HepG2 (cell line): ENCODE results near the gene RWDD2A. TPM values are rescaled to one million over a fixed set of nuclear protein-coding genes. Genes with fewer than 3 reads are reported as not detected.

Experiments used
- ATAC-seq: fragments of 200-7000 bp; cut with Tn5 transposase; 3 replicates; pipeline ENCODE4 v1.9.1; 2020; ENCODE audit warnings: mild to moderate bottlenecking, moderate library complexity
- BruUV-seq: library from RNA; stranded (reverse); fragments of 400-500 nt; replicated peaks from 2 replicates; lab custom pipeline; 2021; lab: Mats Ljungman, UMichigan
- CTCF ChIA-PET: fragments of 300-600 bp; formaldehyde crosslinking; extraction: SDS; loops from one replicate; lab custom pipeline; 2021; ENCODE audit warnings: low total read pairs, inconsistent platforms, low intra/inter-chr PET ratio; lab: Yijun Ruan, JAX
- POLR2A ChIA-PET: fragments of 350-600 bp; sonication (Branson Sonifier 250); formaldehyde crosslinking; loops from one replicate; lab custom pipeline; 2020; ENCODE audit warnings: antibody characterized with exemption, inconsistent platforms; lab: Yijun Ruan, JAX
- DNase-seq: peaks from one replicate; pipeline ENCODE4 v3.0.0-alpha.2; 2015; ENCODE audit warnings: low spot score
- FAIRE-seq: peaks from 3 replicates; lab custom pipeline; 2011; peaks lifted over from hg19 to GRCh38; lab: Jason Lieb, UNC
- H2AFZ ChIP-seq: one replicate; pipeline ENCODE4 v1.6.1; 2011; ENCODE audit warnings: low read length, inconsistent platforms
- H3K27ac ChIP-seq: fragments of 300-600 bp; 3 replicates; pipeline ENCODE4 v1.8.0; 2011; ENCODE audit warnings: mixed run types, mild to moderate bottlenecking, mixed read lengths, low read length, inconsistent platforms; ENCODE audit not compliant: insufficient read depth; ENCODE audit errors: extremely low read length
- H3K27me3 ChIP-seq, 2 experiments: fragments of 200-600 bp in 1 of 2; 2 replicates in 1 of 2; 3 replicates in 1 of 2; pipeline versions ENCODE4 v1.6.0 to v1.8.0; 2011; ENCODE audit warnings: low read length in 2 of 2, mild to moderate bottlenecking in 2 of 2, moderate library complexity in 2 of 2, inconsistent platforms in 1 of 2; ENCODE audit not compliant: insufficient read depth in 2 of 2, control insufficient read depth in 1 of 2
- H3K36me3 ChIP-seq, 2 experiments: fragments of 200-600 bp in 1 of 2; replicated peaks in 1 of 2; 2 replicates in 1 of 2; 3 replicates in 1 of 2; pipeline versions ENCODE4 v1.5.1 to v1.8.0; 2011; ENCODE audit warnings: low read length in 2 of 2, inconsistent platforms in 1 of 2; ENCODE audit not compliant: insufficient read depth in 2 of 2, control insufficient read depth in 1 of 2
- H3K4me1 ChIP-seq: 2 replicates; pipeline ENCODE4 v1.5.1; 2012; ENCODE audit warnings: low read length, inconsistent platforms; ENCODE audit not compliant: insufficient read depth
- H3K4me2 ChIP-seq: 2 replicates; pipeline ENCODE4 v1.6.0; 2011; ENCODE audit warnings: low read depth, low read length, inconsistent platforms
- H3K4me3 ChIP-seq, 3 experiments: fragments of 200-600 bp in 1 of 3; sonication (generic), shearing (Covaris generic) in 1 of 3; replicated peaks in 1 of 3; 2 replicates each; pipeline ENCODE4 v1.5.1; 2011 to 2016; ENCODE audit warnings: low read length in 3 of 3, inconsistent platforms in 2 of 3, low read depth in 2 of 3, mild to moderate bottlenecking in 2 of 3, control low read depth in 1 of 3, mixed read lengths in 1 of 3; ENCODE audit not compliant: insufficient read depth in 1 of 3
- H3K79me2 ChIP-seq: one replicate; pipeline ENCODE4 v1.6.1; 2011; ENCODE audit warnings: low read length, inconsistent platforms; ENCODE audit not compliant: insufficient read depth
- H3K9ac ChIP-seq: 2 replicates; pipeline ENCODE4 v1.6.0; 2011; ENCODE audit warnings: mild to moderate bottlenecking, low read depth, low read length, inconsistent platforms; ENCODE audit not compliant: insufficient read depth
- H3K9me3 ChIP-seq: 2 replicates; pipeline ENCODE4 v1.5.1; 2012; ENCODE audit warnings: mild to moderate bottlenecking, low read length
- H4K20me1 ChIP-seq: 2 replicates; pipeline ENCODE4 v1.6.0; 2011; ENCODE audit warnings: inconsistent platforms, mild to moderate bottlenecking, low read length, moderate library complexity; ENCODE audit not compliant: insufficient read depth
- CEBPG ChIP-seq: IDR thresholded peaks from 2 replicates; pipeline ENCODE4 v1.6.1; 2016
- EEA1 ChIP-seq: sonication (generic); formaldehyde crosslinking; IDR thresholded peaks from 2 replicates; pipeline ENCODE4 v1.5.1; 2020; ENCODE audit warnings: mild to moderate bottlenecking, missing genetic modification reagents, borderline replicate concordance
- FIP1L1 ChIP-seq: fragments of 200-400 bp; formaldehyde crosslinking; IDR thresholded peaks from 2 replicates; pipeline ENCODE4 v1.6.1; 2018; ENCODE audit warnings: low read depth, mild to moderate bottlenecking, low read length, moderate library complexity, borderline replicate concordance; ENCODE audit not compliant: insufficient read depth
- GRHL1 ChIP-seq: sonication (generic); formaldehyde crosslinking; conservative IDR thresholded peaks from 2 replicates; pipeline ENCODE4 v1.8.0; 2022; ENCODE audit warnings: missing genetic modification reagents
- HCFC1 ChIP-seq: fragments of 150-350 bp; IDR thresholded peaks from 2 replicates; pipeline ENCODE4 v1.6.1; 2014; ENCODE audit warnings: low read depth, low read length
- HNF1B ChIP-seq: sonication (generic); formaldehyde crosslinking; IDR thresholded peaks from 2 replicates; pipeline ENCODE4 v1.5.1; 2020; ENCODE audit warnings: mild to moderate bottlenecking, moderate library complexity, missing genetic modification reagents
- HNRNPL ChIP-seq: fragments of 200-400 bp; formaldehyde crosslinking; IDR thresholded peaks from 2 replicates; pipeline ENCODE4 v1.6.1; 2017; ENCODE audit warnings: mild to moderate bottlenecking, low read depth, low read length
- IKZF1 ChIP-seq: fragments of 450-650 bp; IDR thresholded peaks from 2 replicates; pipeline ENCODE4 v1.7.1; 2016
- IRX3 ChIP-seq: sonication (generic); formaldehyde crosslinking; IDR thresholded peaks from 2 replicates; pipeline ENCODE4 v1.8.1; 2023; ENCODE audit warnings: mild to moderate bottlenecking, low read depth, missing genetic modification reagents, borderline replicate concordance
- SAP130 ChIP-seq: IDR thresholded peaks from 2 replicates; pipeline ENCODE4 v1.6.1; 2016; ENCODE audit warnings: low read depth
- THAP11 ChIP-seq: IDR thresholded peaks from 2 replicates; pipeline ENCODE4 v1.6.1; 2016; ENCODE audit warnings: missing biosample characterization, missing genetic modification reagents
- ZBTB7B ChIP-seq: sonication (generic); formaldehyde crosslinking; IDR thresholded peaks from 2 replicates; pipeline ENCODE4 v1.4.0; 2020; ENCODE audit warnings: missing genetic modification reagents
- ZNF605 ChIP-seq: sonication (generic); formaldehyde crosslinking; IDR thresholded peaks from 2 replicates; pipeline ENCODE4 v1.8.0; 2022; ENCODE audit warnings: mild to moderate bottlenecking, missing genetic modification reagents
- WGBS: methylation state at CpG from one replicate; pipeline ENCODE4 v1.1.6; 2017; ENCODE audit warnings: low lambda C conversion rate; 5-methylcytosine and 5-hydroxymethylcytosine counted together
- in situ Hi-C: cut with HindIII; loops from 2 replicates; pipeline ENCODE4 v1.10.0; 2017; ENCODE audit warnings: low pct_unique_long_range_greater_than_20kb; ENCODE audit not compliant: extremely low pct_ligation_motif_present
- intact Hi-C: fragments of 100-400 bp; cut with micrococcal nuclease; formaldehyde crosslinking; loops from one replicate; pipeline ENCODE4 v1.10.0; 2022; ENCODE audit not compliant: unreplicated experiment
- polyA plus RNA-seq, 8 experiments: library from polyadenylated mRNA; depleted of rRNA in 3 of 8; stranded (reverse) in 7 of 8; unstranded in 1 of 8; fragments of >200 nt; fragmentation: Illumina TruSeq in 4 of 8; extraction: Trizol in 4 of 8; gene quantifications; 2 replicates each; pipeline versions ENCODE4 v1.2.1 to v1.2.3, GENCODE V29; 2011 to 2016; ENCODE audit warnings: low read depth in 4 of 8, missing spikeins in 1 of 8, mixed read lengths in 1 of 8; ENCODE audit not compliant: insufficient read depth in 1 of 8
- total RNA-seq, 5 experiments: library from RNA; depleted of rRNA; stranded (reverse); fragments of >200 nt; fragmentation: Illumina TruSeq; extraction: Trizol; gene quantifications; 2 replicates each; pipeline ENCODE4 v1.2.3, GENCODE V29; 2016; ENCODE audit warnings: low read depth in 1 of 5
- TF ChIP-seq, protein P1 (sequence below), 2 experiments: fragments of 450-650 bp in 1 of 2; sonication (generic) in 1 of 2; formaldehyde crosslinking; IDR thresholded peaks; 2 replicates each; pipeline versions ENCODE4 v1.5.0 to v1.8.0; 2020 to 2022; ENCODE audit warnings: mild to moderate bottlenecking in 1 of 2, missing genetic modification reagents in 1 of 2
- TF ChIP-seq, protein P2 (sequence below): sonication (generic); formaldehyde crosslinking; IDR thresholded peaks from 2 replicates; pipeline ENCODE4 v1.4.0; 2020; ENCODE audit warnings: mild to moderate bottlenecking, missing genetic modification reagents
- TF ChIP-seq, protein P3 (sequence below): IDR thresholded peaks from 2 replicates; pipeline ENCODE4 v1.6.1; 2016; ENCODE audit warnings: missing compliant biosample characterization, missing genetic modification reagents, borderline replicate concordance

The RWDD2A gene
- total and polyA plus RNA-seq, 2 of the 13 experiments (the other 11 are each of a cell fraction or from before 2014, with no cell fraction given), result 5.3 to 8.1 TPM

GRCh38 chr6:83183082-83183828, 9.9 kb upstream of the RWDD2A start:
- Histone ChIP-seq H3K9ac (no peak overlapping the region), H3K9me3 (no peaks in the 10 kb centered on the region), H3K79me2 (peaks cover 13% of the 10 kb centered on the region), H3K27me3 (no peaks in the 10 kb centered on the region), H3K4me1 (peaks cover 7% of the 10 kb centered on the region; the same call in 1 of the 2 replicates), H3K4me3 (no peak overlapping the region), H2AFZ (no peak overlapping the region), H4K20me1 (0 out of 2 replicates have a peak, but pooled peaks cover under 1% of the 10 kb centered on the region), H3K27ac (no peak overlapping the region), H3K4me2 (no peak overlapping the region), H3K36me3 (peaks cover 15 to 80% of the 10 kb centered on the region in 2 experiments)
- intact Hi-C loops (no loop called here), in situ Hi-C loops (loop anchor here (25.0 kb wide), 1 partner anchor 946 kb away; the partner anchor contains the start of gene IBTK)
- 96% methylated on average over 9 of the region's 9 CpGs for WGBS
- POLR2A ChIA-PET, result interaction anchor here (1.4 kb wide), 1 partner anchor 10 kb away, joined by 3 read pairs; the partner anchor contains the start of genes PGM3 and RWDD2A
- no TSS peak for BruUV-seq
- DNase-seq (no peak), FAIRE-seq (no peak), ATAC-seq (no peak; the same call in 2 of the 3 replicates)
- CTCF ChIA-PET, result no interaction called here
- TF ChIP-seq THAP11 (CRISPR knock-in tag) (no peak), HNF1B (CRISPR knock-in tag) (no peak), CEBPG (no peak), HCFC1 (no peak), ZNF605 (CRISPR knock-in tag) (no peak), EEA1 (CRISPR knock-in tag) (no peak), FIP1L1 (no peak), GRHL1 (CRISPR knock-in tag) (no peak), SAP130 (CRISPR knock-in tag) (no peak), IRX3 (no peak), IKZF1 (no peak), ZBTB7B (CRISPR knock-in tag) (no peak), HNRNPL (no peak)
- TF ChIP-seq, protein P1, sequence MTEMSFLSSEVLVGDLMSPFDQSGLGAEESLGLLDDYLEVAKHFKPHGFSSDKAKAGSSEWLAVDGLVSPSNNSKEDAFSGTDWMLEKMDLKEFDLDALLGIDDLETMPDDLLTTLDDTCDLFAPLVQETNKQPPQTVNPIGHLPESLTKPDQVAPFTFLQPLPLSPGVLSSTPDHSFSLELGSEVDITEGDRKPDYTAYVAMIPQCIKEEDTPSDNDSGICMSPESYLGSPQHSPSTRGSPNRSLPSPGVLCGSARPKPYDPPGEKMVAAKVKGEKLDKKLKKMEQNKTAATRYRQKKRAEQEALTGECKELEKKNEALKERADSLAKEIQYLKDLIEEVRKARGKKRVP (CRISPR knock-in tag; IDR thresholded peaks at IDR 0.05), result no peak
- TF ChIP-seq, protein P2, sequence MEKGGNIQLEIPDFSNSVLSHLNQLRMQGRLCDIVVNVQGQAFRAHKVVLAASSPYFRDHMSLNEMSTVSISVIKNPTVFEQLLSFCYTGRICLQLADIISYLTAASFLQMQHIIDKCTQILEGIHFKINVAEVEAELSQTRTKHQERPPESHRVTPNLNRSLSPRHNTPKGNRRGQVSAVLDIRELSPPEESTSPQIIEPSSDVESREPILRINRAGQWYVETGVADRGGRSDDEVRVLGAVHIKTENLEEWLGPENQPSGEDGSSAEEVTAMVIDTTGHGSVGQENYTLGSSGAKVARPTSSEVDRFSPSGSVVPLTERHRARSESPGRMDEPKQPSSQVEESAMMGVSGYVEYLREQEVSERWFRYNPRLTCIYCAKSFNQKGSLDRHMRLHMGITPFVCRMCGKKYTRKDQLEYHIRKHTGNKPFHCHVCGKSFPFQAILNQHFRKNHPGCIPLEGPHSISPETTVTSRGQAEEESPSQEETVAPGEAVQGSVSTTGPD (CRISPR knock-in tag), result no peak
- TF ChIP-seq, protein P3, sequence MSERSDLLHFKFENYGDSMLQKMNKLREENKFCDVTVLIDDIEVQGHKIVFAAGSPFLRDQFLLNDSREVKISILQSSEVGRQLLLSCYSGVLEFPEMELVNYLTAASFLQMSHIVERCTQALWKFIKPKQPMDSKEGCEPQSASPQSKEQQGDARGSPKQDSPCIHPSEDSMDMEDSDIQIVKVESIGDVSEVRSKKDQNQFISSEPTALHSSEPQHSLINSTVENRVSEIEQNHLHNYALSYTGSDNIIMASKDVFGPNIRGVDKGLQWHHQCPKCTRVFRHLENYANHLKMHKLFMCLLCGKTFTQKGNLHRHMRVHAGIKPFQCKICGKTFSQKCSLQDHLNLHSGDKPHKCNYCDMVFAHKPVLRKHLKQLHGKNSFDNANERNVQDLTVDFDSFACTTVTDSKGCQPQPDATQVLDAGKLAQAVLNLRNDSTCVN (CRISPR knock-in tag), result no peak
